H1 (cell line): ENCODE measurements around the gene RBM19. TPM values are rescaled to one million over a fixed set of nuclear protein-coding genes. Genes with fewer than 3 reads are reported as not detected.

Source experiments
- CTCF ChIA-PET: fragments of 300-600 bp; sonication (Branson Sonifier 250); formaldehyde crosslinking; loops from one replicate; lab custom pipeline; 2021; ENCODE audit not compliant: partially characterized antibody; lab: Charles Lee
- POLR2A ChIA-PET: fragments of 300-600 bp; sonication (Branson Sonifier 250); formaldehyde crosslinking; loops from one replicate; lab custom pipeline; 2021; ENCODE audit warnings: inconsistent platforms; ENCODE audit not compliant: partially characterized antibody; lab: Charles Lee
- DNase-seq, 2 experiments: peaks; one replicate each; pipeline versions ENCODE4 v3.0.0 to v3.0.0-alpha.2; 2010 to 2022; ENCODE audit warnings: low spot score in 2 of 2, low read depth in 1 of 2, mixed read lengths in 1 of 2
- FAIRE-seq: peaks from 2 replicates; lab custom pipeline; 2011; peaks lifted over from hg19 to GRCh38; lab: Jason Lieb, UNC
- H2AFZ ChIP-seq: 2 replicates; pipeline ENCODE4 v1.8.1; 2012; ENCODE audit warnings: low read length, inconsistent platforms
- H2AK5ac ChIP-seq: 2 replicates; pipeline ENCODE4 v1.6.1; 2013; ENCODE audit warnings: low read depth, low read length
- H2BK120ac ChIP-seq: replicated peaks from 2 replicates; pipeline ENCODE3; 2013; ENCODE audit warnings: low read depth, low read length, inconsistent platforms
- H2BK12ac ChIP-seq: 2 replicates; pipeline ENCODE4 v1.6.1; 2013; ENCODE audit warnings: low read depth, low read length
- H2BK15ac ChIP-seq: 2 replicates; pipeline ENCODE4 v1.6.1; 2013; ENCODE audit warnings: low read length
- H2BK20ac ChIP-seq: 2 replicates; pipeline ENCODE4 v1.6.1; 2013; ENCODE audit warnings: low read length
- H2BK5ac ChIP-seq: 2 replicates; pipeline ENCODE4 v1.6.1; 2013; ENCODE audit warnings: low read depth, low read length
- H3K14ac ChIP-seq: 2 replicates; pipeline ENCODE4 v1.6.1; 2013; ENCODE audit warnings: inconsistent platforms; ENCODE audit not compliant: insufficient read length
- H3K18ac ChIP-seq: 2 replicates; pipeline ENCODE4 v1.6.1; 2013; ENCODE audit warnings: low read length; ENCODE audit errors: extremely low read depth
- H3K23ac ChIP-seq: 2 replicates; pipeline ENCODE4 v1.6.1; 2013; ENCODE audit warnings: inconsistent platforms; ENCODE audit not compliant: insufficient read length
- H3K23me2 ChIP-seq: 2 replicates; pipeline ENCODE4 v1.6.1; 2013; ENCODE audit warnings: low read depth, low read length
- H3K27ac ChIP-seq: 2 replicates; pipeline ENCODE4 v1.6.1; 2011; ENCODE audit warnings: low read depth, low read length, inconsistent platforms
- H3K27me3 ChIP-seq, 4 experiments: replicated peaks in 1 of 4; 1 replicate in 1 of 4; 2 replicates in 3 of 4; pipeline versions ENCODE4 v1.6.1 to v1.8.1; 2011 to 2013; ENCODE audit warnings: low read length in 3 of 4, mild to moderate bottlenecking in 3 of 4, inconsistent platforms in 2 of 4, mixed read lengths in 2 of 4, moderate library complexity in 1 of 4; ENCODE audit not compliant: control insufficient read depth in 3 of 4, insufficient read depth in 3 of 4; ENCODE audit errors: extremely low read depth in 1 of 4
- H3K36me3 ChIP-seq, 4 experiments: 2 replicates each; pipeline versions ENCODE4 v1.6.1 to v1.8.1; 2011 to 2013; ENCODE audit warnings: mild to moderate bottlenecking in 4 of 4, low read length in 3 of 4, moderate library complexity in 2 of 4, control low read depth in 1 of 4, inconsistent platforms in 1 of 4; ENCODE audit not compliant: insufficient read depth in 4 of 4, control insufficient read depth in 2 of 4
- H3K4ac ChIP-seq: replicated peaks from 2 replicates; pipeline ENCODE3; 2013; ENCODE audit warnings: low read length, low read depth, mixed read lengths, inconsistent platforms; ENCODE audit not compliant: insufficient read length
- H3K4me1 ChIP-seq, 4 experiments: replicated peaks in 1 of 4; 1 replicate in 1 of 4; 2 replicates in 3 of 4; pipeline versions ENCODE4 v1.6.1 to v1.8.1; 2011 to 2013; ENCODE audit warnings: low read length in 3 of 4, inconsistent platforms in 2 of 4, mixed read lengths in 1 of 4; ENCODE audit not compliant: insufficient read depth in 4 of 4, control insufficient read depth in 3 of 4
- H3K4me2 ChIP-seq, 2 experiments: 2 replicates each; pipeline versions ENCODE4 v1.6.1 to v1.8.1; 2011 to 2013; ENCODE audit warnings: low read depth in 2 of 2, low read length in 2 of 2, control low read depth in 1 of 2, inconsistent platforms in 1 of 2, mild to moderate bottlenecking in 1 of 2; ENCODE audit not compliant: insufficient read depth in 1 of 2
- H3K4me3 ChIP-seq, 4 experiments: fragments of 200-600, 300-600 bp in 1 of 4; sonication (generic), shearing (Covaris generic), sonication (Bioruptor Twin) in 1 of 4; 2 replicates each; pipeline versions ENCODE4 v1.5.1 to v1.8.1; 2011 to 2016; ENCODE audit warnings: low read length in 4 of 4, low read depth in 3 of 4, control low read depth in 2 of 4, inconsistent platforms in 2 of 4, mild to moderate bottlenecking in 2 of 4, mixed read lengths in 1 of 4, moderate library complexity in 1 of 4; ENCODE audit not compliant: insufficient read depth in 2 of 4; ENCODE audit errors: extremely low read depth in 1 of 4
- H3K56ac ChIP-seq: replicated peaks from 2 replicates; pipeline ENCODE3; 2013; ENCODE audit warnings: low read depth, mild to moderate bottlenecking, mixed read lengths, low read length, inconsistent platforms; ENCODE audit not compliant: insufficient read length
- H3K79me1 ChIP-seq: 2 replicates; pipeline ENCODE4 v1.6.1; 2013; ENCODE audit warnings: low read depth, low read length, control low read depth
- H3K79me2 ChIP-seq, 2 experiments: 2 replicates each; pipeline versions ENCODE4 v1.6.1 to v1.8.1; 2012 to 2013; ENCODE audit warnings: low read length in 2 of 2, mild to moderate bottlenecking in 2 of 2, inconsistent platforms in 1 of 2; ENCODE audit not compliant: insufficient read depth in 2 of 2, control insufficient read depth in 1 of 2
- H3K9ac ChIP-seq, 4 experiments: replicated peaks in 1 of 4; 1 replicate in 1 of 4; 2 replicates in 3 of 4; pipeline versions ENCODE4 v1.6.1 to v1.8.1; 2011 to 2013; ENCODE audit warnings: low read depth in 3 of 4, low read length in 3 of 4, control low read depth in 2 of 4, mild to moderate bottlenecking in 2 of 4, moderate library complexity in 2 of 4, inconsistent platforms in 1 of 4; ENCODE audit errors: extremely low read depth in 1 of 4
- H3K9me3 ChIP-seq, 2 experiments: 2 replicates each; pipeline versions ENCODE4 v1.6.1 to v1.8.1; 2012 to 2013; ENCODE audit warnings: mild to moderate bottlenecking in 2 of 2, moderate library complexity in 2 of 2, control low read depth in 1 of 2, inconsistent platforms in 1 of 2, low read depth in 1 of 2, low read length in 1 of 2, mixed read lengths in 1 of 2; ENCODE audit not compliant: insufficient read depth in 2 of 2
- H4K20me1 ChIP-seq, 2 experiments: replicated peaks in 1 of 2; 2 replicates each; pipeline versions ENCODE3 to v1.8.1; 2011 to 2013; ENCODE audit warnings: inconsistent platforms in 2 of 2, low read length in 2 of 2, mild to moderate bottlenecking in 1 of 2; ENCODE audit not compliant: insufficient read depth in 2 of 2, control insufficient read depth in 1 of 2
- H4K5ac ChIP-seq: 2 replicates; pipeline ENCODE4 v1.6.1; 2013; ENCODE audit warnings: low read length, low read depth, mixed read lengths, inconsistent platforms; ENCODE audit not compliant: insufficient read length
- H4K8ac ChIP-seq: 2 replicates; pipeline ENCODE4 v1.8.0; 2013; ENCODE audit warnings: mild to moderate bottlenecking, moderate library complexity, low read length, inconsistent platforms; ENCODE audit not compliant: insufficient read depth; ENCODE audit errors: extremely low read depth
- H4K91ac ChIP-seq: replicated peaks from 2 replicates; pipeline ENCODE3; 2013; ENCODE audit warnings: low read length, mixed read lengths, inconsistent platforms; ENCODE audit not compliant: insufficient read length
- ASH2L ChIP-seq: fragments of 200-600, 300-600 bp; sonication (generic); IDR thresholded peaks from one replicate; pipeline ENCODE4 v1.7.1; 2017; ENCODE audit warnings: low read length
- CBX5 ChIP-seq: fragments of 300-800, 300-1000 bp; sonication (generic); IDR thresholded peaks from 2 replicates; pipeline ENCODE4 v1.7.1; 2016; ENCODE audit warnings: antibody characterized with exemption, low read length, low read depth
- CEBPB ChIP-seq: IDR thresholded peaks from 2 replicates; pipeline ENCODE4 v1.6.1; 2012; ENCODE audit warnings: low read depth, low read length
- CREB1 ChIP-seq: IDR thresholded peaks from 2 replicates; pipeline ENCODE4 v1.6.1; 2012; ENCODE audit warnings: inconsistent platforms
- KDM5A ChIP-seq: fragments of 200-600 bp; IDR thresholded peaks from 2 replicates; pipeline ENCODE4 v1.7.1; 2012; ENCODE audit warnings: mild to moderate bottlenecking, low read length, inconsistent platforms, mixed read lengths
- POLR2AphosphoS5 ChIP-seq: IDR thresholded peaks from 2 replicates; pipeline ENCODE4 v1.6.1; 2011; ENCODE audit warnings: low read depth, low read length
- RAD21 ChIP-seq, 2 experiments: IDR thresholded peaks in 1 of 2; conservative IDR thresholded peaks in 1 of 2; 2 replicates each; pipeline ENCODE4 v1.6.1; 2011; ENCODE audit warnings: low read depth in 2 of 2, low read length in 2 of 2, improper control_type of control experiment in 1 of 2, inconsistent platforms in 1 of 2, mild to moderate bottlenecking in 1 of 2, moderate library complexity in 1 of 2
- RNF2 ChIP-seq: fragments of 200-900, 300-1000 bp; sonication (generic); IDR thresholded peaks from 2 replicates; pipeline ENCODE4 v1.7.1; 2016; ENCODE audit warnings: borderline replicate concordance, low read depth, mild to moderate bottlenecking, antibody characterized with exemption, low read length; ENCODE audit not compliant: poor library complexity, severe bottlenecking; ENCODE audit errors: missing control alignments
- TCF12 ChIP-seq: IDR thresholded peaks from 2 replicates; pipeline ENCODE4 v1.6.1; 2011; ENCODE audit warnings: low read depth, mild to moderate bottlenecking, low read length
- TEAD4 ChIP-seq: IDR thresholded peaks from 2 replicates; pipeline ENCODE4 v1.6.1; 2012; ENCODE audit warnings: low read depth, low read length, inconsistent platforms, mixed read lengths
- WGBS, 2 experiments: shearing (Covaris generic) in 1 of 2; methylation state at CpG; one replicate each; pipeline versions ENCODE4 v1.1.6 to v1.1.7; 2013 to 2015; ENCODE audit warnings: low lambda C conversion rate in 2 of 2, mixed read lengths in 2 of 2, inconsistent platforms in 1 of 2, low coverage in 1 of 2, missing lambda C conversion rate in 1 of 2; ENCODE audit not compliant: insufficient replicate concordance in 2 of 2, insufficient coverage in 1 of 2, insufficient read length in 1 of 2; ENCODE audit errors: extremely low coverage in 1 of 2, missing lambda C conversion rate in 1 of 2; 5-methylcytosine and 5-hydroxymethylcytosine counted together
- polyA plus RNA-seq, 7 experiments: library from polyadenylated mRNA; depleted of rRNA in 3 of 7; stranded (reverse) in 5 of 7; unstranded in 2 of 7; fragments of >200 nt in 5 of 7; fragments of 200-250 nt in 2 of 7; gene quantifications; 1 replicate in 5 of 7; 2 replicates in 1 of 7; 4 replicates in 1 of 7; pipeline versions ENCODE4 v1.2.1 to v1.2.3, GENCODE V29; 2011 to 2013; ENCODE audit warnings: missing spikeins in 2 of 7, mixed read lengths in 2 of 7
- total RNA-seq: library from RNA; stranded (reverse); fragmentation: NEBNext Ultra II Directional; extraction: Animal tissue kit (Norgen Biotek cat#: 25700); gene quantifications from 2 replicates; pipeline ENCODE4 v1.2.1, GENCODE V29; 2021

Gene RBM19
- total and polyA plus RNA-seq, 2 of the 8 experiments (the other 6 are each of a cell fraction or from before 2014, with no cell fraction given) = 23.4 to 61.9 TPM

DNA sequence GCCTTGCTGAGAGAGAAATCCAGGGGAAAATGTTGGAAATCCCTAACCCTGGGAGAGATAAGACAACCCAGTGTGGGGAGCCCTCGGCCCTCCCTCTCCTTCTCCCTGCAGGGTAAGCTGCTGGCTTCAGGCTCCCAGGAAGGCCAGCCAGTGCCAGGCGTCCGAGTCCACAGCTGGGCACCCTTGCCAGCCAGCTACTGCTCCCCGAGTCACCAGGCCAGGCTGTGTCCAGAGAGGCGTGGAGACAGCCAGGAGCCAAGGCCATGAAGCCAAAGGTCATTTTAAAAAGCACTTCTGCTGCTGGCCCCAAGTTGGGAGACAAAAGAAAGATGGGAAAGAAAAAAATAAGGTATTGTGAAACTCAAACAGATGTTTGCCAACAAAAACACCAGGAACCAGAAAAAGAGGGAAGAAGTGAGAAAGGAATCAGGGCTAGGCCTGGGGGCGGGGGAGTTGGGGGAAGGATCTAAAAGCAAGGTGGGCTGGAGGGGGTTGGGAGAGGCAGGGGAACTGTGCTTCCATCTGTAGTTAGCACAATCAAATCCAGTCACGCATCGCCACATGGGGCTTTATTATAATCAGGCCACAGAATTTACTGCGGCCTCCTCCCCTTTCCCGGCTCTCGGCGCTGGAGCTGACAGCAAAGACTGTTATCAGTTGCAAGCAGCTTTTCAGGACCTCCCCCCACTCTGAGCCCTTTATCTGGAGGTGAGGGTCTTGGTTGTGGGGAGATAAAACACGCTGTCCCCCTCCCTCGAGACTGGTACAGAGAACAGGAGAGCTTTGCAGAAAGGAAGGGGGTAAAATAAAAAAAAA, 33.5 kb downstream of the RBM19 start:
- POLR2A ChIA-PET = interaction anchor here (0.7 kb wide), 2 partner anchors 72 to 92 kb away, joined by 3 to 4 read pairs; no protein-coding TSS in a partner anchor
- no peak overlapping the region for H3K4me3 ChIP-seq
- no peak for TF ChIP-seq CREB1
- no peak for TF ChIP-seq ASH2L
- TF ChIP-seq TCF12 = no peak
- no peak for TF ChIP-seq CBX5
- TF ChIP-seq RAD21 (IDR thresholded peaks at IDR 0.05 in 1 of 2, conservative IDR thresholded peaks at IDR 0.05 in 1 of 2; ENCODE audit: low read depth in 2 of 2, low read length in 2 of 2) = no peak
- no peak for TF ChIP-seq CEBPB
- TF ChIP-seq TEAD4 = no peak
- no peak for TF ChIP-seq RNF2
- no peak for TF ChIP-seq POLR2AphosphoS5
- TF ChIP-seq KDM5A = no peak

More for the DNA sequence above, 33.5 kb downstream of the RBM19 start:
- WGBS, 2 experiments = 84% methylated on average over 12 of the region's 14 CpGs; no CpG with 5 or more reads in 1 of the 2 experiments
- Histone ChIP-seq H3K27me3 (no peaks in the 10 kb centered on the region), H2BK12ac (no peak overlapping the region), H4K20me1 (peaks cover 0 to 2% of the 10 kb centered on the region in 2 experiments), H3K9ac (no peak overlapping the region; a peak in 3 of 7 replicates), H3K4me1 (peaks cover 0 to 32% (median 16%) of the 10 kb centered on the region in 4 experiments; a peak in 5 of 7 replicates), H3K9me3 (no peaks in the 10 kb centered on the region), H3K79me1 (no peaks in the 10 kb centered on the region; the same call in 1 of the 2 replicates), H3K14ac (no peak overlapping the region), H4K5ac (no peak overlapping the region), H2BK15ac (no peak overlapping the region), H2BK20ac (no peak overlapping the region), H2AK5ac (no peak overlapping the region), H3K27ac (peak overlapping the region; percentile 34; the same call in 1 of the 2 replicates), H3K79me2 (no peaks in the 10 kb centered on the region), H2BK120ac (no peak overlapping the region), H3K36me3 (peaks cover 4 to 26% (median 16%) of the 10 kb centered on the region in 4 experiments), H3K23me2 (no peaks in the 10 kb centered on the region), H3K56ac (no peak overlapping the region), H4K8ac (peak overlapping the region; percentile 31; the same call in 1 of the 2 replicates), H4K91ac (no peak overlapping the region), H3K23ac (no peak overlapping the region), H3K4ac (no peak overlapping the region), H3K4me2 (peak overlapping the region in 1 of 2 experiments; percentile 40; a peak in 1 of 4 replicates), H2AFZ (no peak overlapping the region), H3K18ac (no peak overlapping the region; the same call in 1 of the 2 replicates), H2BK5ac (no peak overlapping the region)
- FAIRE-seq (no peak), DNase-seq (no peak)
- CTCF ChIA-PET = interaction anchor here (0.5 to 1.9 kb wide), 4 partner anchors 13 to 507 kb away, joined by 3 to 4 read pairs (median 4); no protein-coding TSS in a partner anchor
